ENCODE results near the gene POU2F3. TPM values are rescaled to one million over a fixed set of nuclear protein-coding genes. Genes with fewer than 3 reads are reported as not detected.

The POU2F3 gene
- total RNA-seq, 1 experiment from 2014 or later, result 0.62 TPM

DNA sequence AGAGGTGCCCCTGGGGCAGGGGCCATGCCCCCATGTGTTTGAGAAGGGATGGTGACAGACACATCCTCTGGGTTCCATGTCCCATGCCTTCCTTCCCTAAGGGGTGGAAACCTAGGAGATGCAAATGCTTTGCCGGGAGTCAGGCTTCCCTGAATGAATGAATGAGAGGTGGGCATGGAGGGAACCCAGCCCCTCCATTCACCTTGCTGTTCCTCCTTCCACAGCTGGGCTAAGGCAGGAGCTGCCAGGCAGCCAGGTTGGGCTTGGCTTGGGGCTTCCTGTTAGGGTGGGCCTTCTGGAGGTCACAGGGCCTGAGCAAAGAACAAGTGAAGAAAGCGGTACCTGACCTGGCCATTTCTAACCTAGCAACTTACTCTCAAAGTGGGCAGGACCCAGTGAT lies 926 bp downstream of the POU2F3 start:
- no TSS peak for BruUV-seq (replicated peaks)
- no peak overlapping the region for H3K27ac ChIP-seq (ENCODE audit: low read length)
- ChIA-PET CTCF (interaction anchor here (2.2 kb wide), 1 partner anchor 60 kb away, joined by 7 read pairs; no protein-coding TSS in a partner anchor), POLR2A (ENCODE audit: unreplicated experiment) (no interaction called here)
- H4K20me1 ChIP-seq (ENCODE audit: low read length), result no peaks in the 10 kb centered on the region
- H3K36me3 ChIP-seq (ENCODE audit: low read depth, low read length), result no peaks in the 10 kb centered on the region
- H3K79me2 ChIP-seq (ENCODE audit: low read length), result no peaks in the 10 kb centered on the region
- no peaks in the 10 kb centered on the region for H3F3A ChIP-seq (ENCODE audit: low read length, unreplicated experiment)
- H3K9ac ChIP-seq (ENCODE audit: low read length), result no peak overlapping the region
- DNase-seq, result no peak
- no peak overlapping the region for H2AFZ ChIP-seq (ENCODE audit: low read length)
- H3K4me3 ChIP-seq (ENCODE audit: low read length), result no peak overlapping the region
- peaks cover 60% of the 10 kb centered on the region for H3K27me3 ChIP-seq (ENCODE audit: low read length)
- no peak for ATAC-seq
- intact Hi-C loops (cut with micrococcal nuclease), result no loop called here
- no peak for TF ChIP-seq EZH2phosphoT487 (IDR thresholded peaks at IDR 0.05; ENCODE audit: borderline replicate concordance, low read length)
- TF ChIP-seq, protein P1, sequence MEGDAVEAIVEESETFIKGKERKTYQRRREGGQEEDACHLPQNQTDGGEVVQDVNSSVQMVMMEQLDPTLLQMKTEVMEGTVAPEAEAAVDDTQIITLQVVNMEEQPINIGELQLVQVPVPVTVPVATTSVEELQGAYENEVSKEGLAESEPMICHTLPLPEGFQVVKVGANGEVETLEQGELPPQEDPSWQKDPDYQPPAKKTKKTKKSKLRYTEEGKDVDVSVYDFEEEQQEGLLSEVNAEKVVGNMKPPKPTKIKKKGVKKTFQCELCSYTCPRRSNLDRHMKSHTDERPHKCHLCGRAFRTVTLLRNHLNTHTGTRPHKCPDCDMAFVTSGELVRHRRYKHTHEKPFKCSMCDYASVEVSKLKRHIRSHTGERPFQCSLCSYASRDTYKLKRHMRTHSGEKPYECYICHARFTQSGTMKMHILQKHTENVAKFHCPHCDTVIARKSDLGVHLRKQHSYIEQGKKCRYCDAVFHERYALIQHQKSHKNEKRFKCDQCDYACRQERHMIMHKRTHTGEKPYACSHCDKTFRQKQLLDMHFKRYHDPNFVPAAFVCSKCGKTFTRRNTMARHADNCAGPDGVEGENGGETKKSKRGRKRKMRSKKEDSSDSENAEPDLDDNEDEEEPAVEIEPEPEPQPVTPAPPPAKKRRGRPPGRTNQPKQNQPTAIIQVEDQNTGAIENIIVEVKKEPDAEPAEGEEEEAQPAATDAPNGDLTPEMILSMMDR (conservative IDR thresholded peaks at IDR 0.05; ENCODE audit: low read depth, low read length), result no peak
- TF ChIP-seq EZH2 (IDR thresholded peaks at IDR 0.05; ENCODE audit: low read length, unreplicated experiment), result no peak
- no peaks in the 10 kb centered on the region for H3K9me2 ChIP-seq (replicated peaks; ENCODE audit: low read length)
- H3K4me1 ChIP-seq (ENCODE audit: insufficient read depth, low read length), result peaks cover 2% of the 10 kb centered on the region; the same call in 1 of the 2 replicates
- H3K9me3 ChIP-seq (ENCODE audit: low read length), result no peaks in the 10 kb centered on the region
- H3K4me2 ChIP-seq (ENCODE audit: low read length), result no peak overlapping the region

DNA sequence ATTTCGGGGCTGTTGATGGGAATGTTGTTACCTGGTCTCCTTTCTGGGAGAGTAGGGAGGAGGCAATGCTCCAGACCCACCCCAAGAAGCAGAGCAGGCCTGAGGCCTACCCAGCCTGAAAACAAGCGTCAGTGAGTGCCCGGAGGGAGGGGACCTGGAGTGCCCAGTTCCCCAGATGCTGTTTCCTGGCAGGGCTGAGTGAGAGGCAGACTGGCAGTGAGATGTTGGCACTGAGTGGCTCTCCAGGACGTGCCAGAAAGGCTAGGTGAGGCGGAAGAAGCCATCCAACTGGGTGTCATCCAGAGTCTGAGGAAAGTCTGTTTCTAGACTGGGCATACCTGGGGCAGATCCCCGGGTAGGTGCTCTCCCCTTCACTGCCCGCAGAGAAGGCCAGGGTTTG lies 1.3 kb downstream of the POU2F3 start:
- intact Hi-C loops (cut with micrococcal nuclease), result no loop called here
- H3K27me3 ChIP-seq (ENCODE audit: low read length), result peaks cover 63% of the 10 kb centered on the region
- H3K36me3 ChIP-seq (ENCODE audit: low read depth, low read length), result no peaks in the 10 kb centered on the region
- no peak overlapping the region for H2AFZ ChIP-seq (ENCODE audit: low read length)
- no peaks in the 10 kb centered on the region for H3K9me3 ChIP-seq (ENCODE audit: low read length)
- POLR2A ChIA-PET (ENCODE audit: unreplicated experiment), result no interaction called here
- DNase-seq (no peak), ATAC-seq (no peak)
- H3K27ac ChIP-seq (ENCODE audit: low read length), result no peak overlapping the region
- H3F3A ChIP-seq (ENCODE audit: low read length, unreplicated experiment), result no peaks in the 10 kb centered on the region
- no peaks in the 10 kb centered on the region for H4K20me1 ChIP-seq (ENCODE audit: low read length)
- no peak overlapping the region for H3K4me3 ChIP-seq (ENCODE audit: low read length)
- H3K4me2 ChIP-seq (ENCODE audit: low read length), result no peak overlapping the region
- H3K9me2 ChIP-seq (replicated peaks; ENCODE audit: low read length), result no peaks in the 10 kb centered on the region
- H3K9ac ChIP-seq (ENCODE audit: low read length), result no peak overlapping the region
- H3K4me1 ChIP-seq (ENCODE audit: insufficient read depth, low read length), result no peaks in the 10 kb centered on the region
- H3K79me2 ChIP-seq (ENCODE audit: low read length), result no peaks in the 10 kb centered on the region
- no peak for TF ChIP-seq EZH2phosphoT487 (IDR thresholded peaks at IDR 0.05; ENCODE audit: borderline replicate concordance, low read length)
- TF ChIP-seq EZH2 (IDR thresholded peaks at IDR 0.05; ENCODE audit: low read length, unreplicated experiment), result no peak
- TF ChIP-seq, protein P1 (conservative IDR thresholded peaks at IDR 0.05; ENCODE audit: low read depth, low read length), result no peak
- BruUV-seq (replicated peaks), result no TSS peak
- CTCF ChIA-PET, result no interaction called here

DNA sequence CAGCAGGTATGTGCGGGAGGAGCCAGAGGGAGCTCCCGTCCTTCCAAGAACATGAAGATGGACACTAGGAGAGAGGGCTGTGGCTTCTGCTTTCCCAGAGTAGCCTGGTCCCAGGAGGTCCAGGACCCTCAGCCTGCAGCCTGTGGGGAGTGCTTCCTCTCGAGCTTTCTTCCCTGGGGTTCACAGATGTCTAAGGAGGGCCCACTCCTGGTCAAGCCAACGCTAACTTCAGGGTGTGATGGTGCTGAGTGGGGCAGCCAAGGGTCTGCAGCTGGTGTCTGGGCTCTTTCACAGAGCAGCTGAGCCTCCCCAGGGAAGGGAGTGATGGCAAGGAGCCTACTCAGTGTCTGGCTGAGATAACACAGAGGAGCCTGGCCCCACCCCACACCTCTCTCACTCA lies 3.3 kb downstream of the POU2F3 start:
- ChIA-PET CTCF (interaction anchor here (0.6 to 1.0 kb wide), 2 partner anchors 29 to 57 kb away, joined by 3 read pairs; no protein-coding TSS in a partner anchor), POLR2A (ENCODE audit: unreplicated experiment) (no interaction called here)
- Histone ChIP-seq H3K9ac (ENCODE audit: low read length) (no peak overlapping the region), H2AFZ (ENCODE audit: low read length) (no peak overlapping the region), H3K36me3 (ENCODE audit: low read depth, low read length) (no peaks in the 10 kb centered on the region), H3K79me2 (ENCODE audit: low read length) (no peaks in the 10 kb centered on the region), H3F3A (ENCODE audit: low read length, unreplicated experiment) (no peaks in the 10 kb centered on the region), H4K20me1 (ENCODE audit: low read length) (no peaks in the 10 kb centered on the region), H3K27ac (ENCODE audit: low read length) (no peak overlapping the region), H3K9me2 (replicated peaks; ENCODE audit: low read length) (no peaks in the 10 kb centered on the region), H3K27me3 (ENCODE audit: low read length) (peaks cover 72% of the 10 kb centered on the region), H3K9me3 (ENCODE audit: low read length) (no peaks in the 10 kb centered on the region), H3K4me1 (ENCODE audit: insufficient read depth, low read length) (peaks cover 3% of the 10 kb centered on the region), H3K4me3 (ENCODE audit: low read length) (no peak overlapping the region), H3K4me2 (ENCODE audit: low read length) (no peak overlapping the region)
- no peak for DNase-seq
- TF ChIP-seq EZH2 (IDR thresholded peaks at IDR 0.05; ENCODE audit: low read length, unreplicated experiment) (no peak), EZH2phosphoT487 (IDR thresholded peaks at IDR 0.05; ENCODE audit: borderline replicate concordance, low read length) (no peak)
- TF ChIP-seq, protein P1 (conservative IDR thresholded peaks at IDR 0.05; ENCODE audit: low read depth, low read length), result no peak
- intact Hi-C loops (cut with micrococcal nuclease), result no loop called here
- no peak for ATAC-seq
- BruUV-seq (replicated peaks), result no TSS peak
